Measurements from ENCODE around the gene RIPOR3.
"Not testable (repeated sequence)": the region's sequence is repeated elsewhere in the genome, so short reads cannot be mapped to it uniquely, and the experiment has no call there.

Gene RIPOR3

DNA sequence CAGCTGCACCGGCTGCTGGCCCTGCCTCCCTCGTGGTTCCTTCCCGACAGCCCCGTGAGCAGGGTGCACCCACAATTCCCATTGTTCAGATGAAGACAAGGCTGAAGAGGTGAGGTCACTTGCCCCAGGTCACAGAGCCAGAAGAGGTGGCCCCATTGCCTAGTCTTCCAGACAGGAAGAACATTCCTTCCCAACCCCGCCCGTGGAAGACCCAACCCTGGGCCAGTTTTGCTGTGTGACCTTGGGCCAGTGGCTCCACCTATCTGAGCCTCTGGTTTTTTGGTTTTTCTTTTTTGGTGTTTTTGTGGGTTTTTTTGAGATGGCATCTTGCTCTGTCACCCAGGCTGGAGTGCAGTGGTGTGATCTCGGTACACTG, 61.7 kb downstream of the RIPOR3 start:
- no peak for DNase-seq

DNA sequence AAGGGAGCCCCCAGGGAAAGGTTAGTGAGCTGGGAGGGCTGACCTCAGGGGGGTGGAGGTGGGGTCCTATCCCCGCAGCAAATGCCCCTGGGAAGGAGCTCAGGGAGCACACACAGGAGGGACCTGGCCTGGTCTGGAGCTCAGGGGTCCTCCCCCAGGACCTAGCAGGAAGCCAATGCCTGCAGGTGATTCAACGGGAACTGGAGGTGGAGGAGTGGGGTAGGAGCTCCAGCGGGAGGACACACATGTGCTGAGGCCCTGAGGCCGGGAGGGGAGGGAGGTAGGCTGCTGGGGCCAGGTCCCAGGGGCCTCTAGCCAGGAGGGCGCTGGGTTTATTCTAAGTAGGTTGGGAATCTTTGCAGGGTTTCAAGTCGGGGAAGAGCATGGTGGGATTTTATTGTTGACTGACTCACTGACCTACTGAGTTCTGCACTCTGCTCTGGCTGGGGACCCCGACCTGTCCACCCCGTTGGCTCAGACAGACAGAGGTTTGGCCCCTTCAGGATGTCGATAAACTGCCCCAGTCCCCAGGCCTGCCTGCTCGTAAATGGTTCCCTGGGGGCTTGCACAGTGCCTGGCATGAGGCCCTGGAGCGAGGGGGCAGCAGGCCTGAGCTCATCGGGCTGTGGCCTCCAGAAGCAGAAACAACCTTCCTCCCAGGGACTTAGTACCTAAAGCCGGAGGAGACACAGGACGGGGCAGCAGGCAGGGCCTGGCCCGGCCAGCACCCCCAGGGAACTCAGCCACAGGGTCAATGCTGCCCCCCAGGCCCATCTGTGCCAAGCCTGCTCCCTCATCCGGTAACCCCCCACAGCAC, 62.3 kb downstream of the RIPOR3 start:
- DNase-seq, result no peak

DNA sequence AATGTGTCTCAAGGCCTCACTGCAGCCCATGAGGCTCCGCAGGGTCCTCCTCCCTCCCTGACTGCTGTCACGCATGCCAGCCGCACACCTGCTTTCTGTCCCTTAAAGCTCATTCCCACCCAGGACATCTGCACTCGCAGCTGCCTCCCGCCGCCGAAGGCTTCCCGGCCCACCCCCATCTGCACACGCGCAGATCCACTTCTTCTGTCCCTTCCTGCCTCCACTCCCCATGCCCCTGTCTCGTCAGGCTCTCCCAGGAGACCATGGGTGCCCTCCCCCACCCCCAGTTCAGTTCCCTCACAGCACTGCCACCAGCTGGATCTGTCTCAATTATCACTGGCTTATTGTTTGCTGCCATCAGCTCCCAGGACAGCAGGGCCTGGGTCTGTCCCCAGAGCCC, 63.0 kb downstream of the RIPOR3 start:
- DNase-seq, result no peak

DNA sequence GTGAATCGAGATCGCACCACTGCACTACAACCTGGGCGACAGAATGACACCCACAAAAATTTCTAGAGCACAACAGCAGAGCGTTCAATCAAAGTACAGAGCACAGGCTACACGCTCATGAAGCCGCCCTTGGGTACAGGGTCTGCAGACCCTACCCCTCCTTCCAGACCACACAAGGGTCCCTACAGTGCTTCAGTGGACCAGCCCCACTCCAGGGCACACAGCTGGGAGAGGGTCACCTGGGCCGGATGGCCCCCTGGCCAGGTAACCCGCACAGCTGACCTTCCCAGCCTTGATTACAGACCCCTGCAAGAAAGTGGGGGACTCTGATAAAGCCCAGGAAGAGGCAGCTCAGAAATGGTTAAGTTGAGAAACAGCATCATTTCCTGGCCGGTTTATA, 63.6 kb downstream of the RIPOR3 start:
- no peak for DNase-seq

DNA sequence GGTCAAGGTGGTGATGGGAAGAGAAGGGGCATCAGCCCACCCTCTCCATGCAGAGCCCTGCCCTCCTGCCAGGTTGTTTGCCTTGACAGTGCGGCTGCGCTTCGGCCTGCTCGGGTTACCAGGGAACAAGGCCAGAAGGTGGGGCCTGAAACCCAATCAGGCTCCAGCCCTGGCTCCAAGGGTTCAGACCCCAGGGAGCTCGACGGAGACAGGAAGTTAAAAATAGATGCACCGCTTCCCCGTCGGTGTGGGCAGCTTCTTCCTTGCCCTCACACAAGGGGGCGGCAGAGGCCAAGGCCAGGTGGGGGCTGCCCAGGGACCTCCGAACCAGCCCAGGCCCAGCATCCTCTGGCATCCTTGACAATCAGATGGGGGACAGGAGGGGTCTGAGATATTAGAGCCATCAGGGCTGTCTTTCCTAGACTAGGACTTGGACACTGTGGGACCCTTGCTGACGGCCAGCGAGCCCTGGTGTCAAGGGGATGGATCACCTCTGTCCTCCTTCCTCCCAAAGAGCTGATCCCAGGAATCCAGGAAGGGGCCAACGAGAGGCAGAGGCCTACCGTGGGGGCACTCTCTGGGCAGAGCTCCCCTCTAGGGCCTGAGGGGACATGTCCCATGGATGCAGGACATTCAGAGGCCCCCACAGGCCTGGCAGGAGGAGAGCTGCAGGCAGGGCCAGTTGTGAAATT, 65.2 kb downstream of the RIPOR3 start:
- DNase-seq, result no peak

DNA sequence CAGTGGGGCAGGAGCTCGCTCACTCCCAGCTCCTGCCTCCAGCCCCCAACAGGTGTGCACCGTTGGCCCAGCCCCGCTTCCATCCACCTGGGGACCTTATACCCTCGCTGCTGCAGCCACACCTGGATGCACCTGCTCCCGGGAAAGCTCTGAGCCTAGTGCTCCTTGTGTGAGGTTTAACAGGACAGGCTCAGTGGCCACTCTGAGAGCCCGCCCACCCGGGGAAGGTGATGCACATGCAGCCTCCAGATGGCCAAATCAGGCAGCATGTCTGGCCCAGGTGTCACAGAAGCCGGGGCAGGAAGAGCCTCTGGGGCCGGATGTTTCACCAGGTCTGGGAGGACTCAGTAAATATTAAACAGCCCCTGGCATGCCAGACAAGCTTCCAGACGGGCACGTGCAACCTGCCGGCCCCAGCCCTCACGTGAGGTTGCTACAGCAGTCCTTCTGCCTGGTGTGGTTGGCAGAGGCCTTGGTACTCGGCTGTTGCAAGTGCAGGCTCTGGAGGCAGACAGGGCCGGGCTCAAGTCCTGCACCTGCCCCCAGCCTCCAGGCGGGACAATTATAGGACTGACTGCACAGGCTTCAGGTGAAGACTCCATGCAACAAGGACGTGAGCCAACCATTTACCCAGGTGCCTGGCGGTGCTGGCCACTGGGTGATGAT, 66.9 kb downstream of the RIPOR3 start:
- no peak for DNase-seq

DNA sequence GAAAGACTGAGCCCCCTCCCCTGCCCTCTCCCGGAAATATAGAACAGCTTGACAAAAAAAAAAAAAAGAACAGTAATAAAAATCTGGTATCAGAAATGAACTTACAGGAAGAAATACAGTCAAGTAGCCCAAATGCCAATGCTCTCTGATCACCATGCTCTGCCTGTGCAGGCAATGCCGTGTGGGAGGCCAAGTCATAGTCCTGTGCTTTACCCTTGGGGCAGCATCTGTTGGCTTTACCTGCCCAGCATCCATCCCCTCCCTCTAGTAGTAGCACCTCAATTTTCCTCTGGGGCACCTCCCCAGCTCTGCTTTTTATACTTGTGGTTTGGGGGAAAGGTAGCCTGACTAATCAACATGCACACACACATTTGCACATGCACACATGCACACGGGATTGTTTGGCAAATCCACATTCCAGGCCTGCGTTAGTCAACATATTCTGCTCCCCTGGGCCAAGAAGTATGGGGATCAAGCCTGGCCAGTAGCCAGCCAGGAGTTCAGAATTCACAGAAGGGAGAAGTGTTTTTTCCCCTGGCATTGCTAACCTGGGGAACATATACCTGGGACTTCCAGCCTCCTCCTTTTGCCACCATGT, 70.2 kb downstream of the RIPOR3 start:
- no peak for DNase-seq

DNA sequence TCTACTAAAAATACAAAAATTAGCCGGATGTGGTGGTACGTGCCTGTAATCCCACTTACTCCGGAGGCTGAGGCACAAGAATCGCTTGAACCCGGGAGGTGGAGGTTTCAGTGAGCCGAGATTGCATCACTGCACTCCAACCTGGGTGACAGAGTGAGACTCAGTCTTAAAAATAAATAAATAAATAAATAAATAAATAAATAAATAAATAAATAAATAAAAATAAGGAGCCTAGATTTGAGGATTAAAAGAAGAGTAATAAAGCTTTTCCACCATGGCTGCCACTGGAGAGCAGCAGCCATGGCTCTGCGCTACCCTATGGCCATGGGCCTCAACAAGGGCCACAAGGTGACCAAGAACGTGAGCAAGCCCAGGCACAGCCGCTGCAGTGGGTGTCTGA, 70.9 kb downstream of the RIPOR3 start:
- not testable (repeated sequence) for DNase-seq

DNA sequence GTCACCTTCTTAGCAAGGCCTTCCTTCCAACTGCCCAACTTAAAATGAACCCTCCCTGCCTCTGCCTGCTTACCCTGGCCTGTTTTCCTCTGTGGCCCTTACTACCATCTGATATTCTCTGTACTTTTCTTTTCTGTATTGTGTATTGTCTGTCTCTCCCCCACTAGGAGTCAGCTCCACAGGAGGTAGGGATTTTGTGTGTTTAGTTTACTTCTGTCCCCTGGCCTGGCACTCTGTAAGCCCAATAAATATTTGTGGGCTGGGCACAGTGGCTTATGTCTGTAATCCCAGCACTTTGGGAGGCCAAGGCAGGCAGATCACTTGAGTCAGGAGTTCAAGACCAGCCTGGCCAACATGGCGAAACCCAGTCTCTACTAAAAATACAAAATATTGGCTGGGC, 72.8 kb downstream of the RIPOR3 start:
- DNase-seq, result no peak

DNA sequence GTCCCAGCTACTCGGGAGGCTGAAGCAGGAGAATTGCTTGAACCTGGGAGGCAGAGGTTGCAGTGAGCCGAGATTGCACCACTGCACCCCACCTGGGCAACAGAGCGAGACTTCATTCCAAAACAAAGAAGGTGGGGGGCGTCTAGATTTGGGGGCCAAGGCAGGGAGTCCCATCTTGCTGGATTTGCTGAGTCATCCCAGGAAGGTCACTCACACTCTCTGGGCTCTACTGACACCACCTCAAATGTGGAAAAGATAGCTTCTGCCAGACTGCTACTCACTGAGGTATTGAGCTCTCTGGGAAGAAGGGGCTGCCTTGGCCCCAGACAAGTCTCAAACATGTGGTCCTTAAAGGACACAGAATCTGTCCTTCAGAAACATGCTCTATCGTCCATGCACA, 74.3 kb downstream of the RIPOR3 start:
- no peak for DNase-seq

DNA sequence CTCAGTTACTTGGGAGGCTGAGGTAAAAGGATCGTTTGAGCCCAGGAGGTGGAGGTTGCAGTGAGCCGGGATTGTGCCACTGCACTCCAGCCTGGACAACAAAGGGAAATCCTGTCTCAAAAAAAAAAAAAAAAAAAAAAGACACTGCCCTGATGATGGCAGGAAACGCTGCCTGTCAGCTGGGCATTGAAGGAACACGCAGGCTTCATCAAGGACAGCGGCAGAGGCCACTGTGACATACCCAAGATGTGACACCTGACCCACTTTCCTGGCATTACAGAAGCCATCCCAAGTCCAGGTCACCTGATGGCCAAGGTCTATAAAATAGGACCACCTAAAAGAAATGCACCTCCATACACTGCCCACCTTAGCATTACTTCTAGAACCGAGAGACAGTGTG, 75.9 kb downstream of the RIPOR3 start:
- no peak for DNase-seq

DNA sequence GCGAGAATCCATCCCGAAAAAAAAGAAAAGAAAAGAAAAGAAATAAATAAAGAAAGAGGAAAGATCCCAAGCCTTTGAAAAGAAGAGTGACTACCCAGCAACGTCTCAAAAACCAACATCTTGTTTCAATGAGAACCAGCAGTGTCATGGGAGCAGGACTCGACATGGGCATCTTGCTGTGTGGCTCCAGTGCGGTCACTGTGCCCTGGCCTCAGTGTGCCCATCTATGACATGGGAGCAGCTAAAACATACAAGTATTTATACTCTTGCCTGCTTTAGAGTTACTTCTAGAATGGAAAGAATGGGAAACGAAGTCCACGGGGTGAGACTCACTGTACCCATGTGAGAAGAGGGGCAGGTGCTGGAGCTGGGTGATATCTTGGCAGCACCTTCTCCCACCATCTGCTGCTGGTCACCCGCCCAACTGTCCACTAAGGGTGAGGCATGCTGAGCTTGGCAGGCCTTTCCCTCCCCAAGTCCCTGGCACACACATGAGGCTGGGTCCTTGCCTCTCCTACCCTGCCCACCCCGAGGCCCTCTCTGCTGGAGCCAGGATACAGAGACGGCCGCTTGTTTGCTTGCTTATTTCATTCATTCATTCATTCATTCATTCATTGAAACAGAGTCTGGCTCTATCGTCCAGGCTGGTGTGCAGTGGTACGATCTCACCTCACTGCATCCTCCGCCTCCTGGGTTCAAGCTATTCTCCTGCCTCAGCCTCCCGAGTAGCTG, 77.7 kb downstream of the RIPOR3 start:
- no peak for DNase-seq

DNA sequence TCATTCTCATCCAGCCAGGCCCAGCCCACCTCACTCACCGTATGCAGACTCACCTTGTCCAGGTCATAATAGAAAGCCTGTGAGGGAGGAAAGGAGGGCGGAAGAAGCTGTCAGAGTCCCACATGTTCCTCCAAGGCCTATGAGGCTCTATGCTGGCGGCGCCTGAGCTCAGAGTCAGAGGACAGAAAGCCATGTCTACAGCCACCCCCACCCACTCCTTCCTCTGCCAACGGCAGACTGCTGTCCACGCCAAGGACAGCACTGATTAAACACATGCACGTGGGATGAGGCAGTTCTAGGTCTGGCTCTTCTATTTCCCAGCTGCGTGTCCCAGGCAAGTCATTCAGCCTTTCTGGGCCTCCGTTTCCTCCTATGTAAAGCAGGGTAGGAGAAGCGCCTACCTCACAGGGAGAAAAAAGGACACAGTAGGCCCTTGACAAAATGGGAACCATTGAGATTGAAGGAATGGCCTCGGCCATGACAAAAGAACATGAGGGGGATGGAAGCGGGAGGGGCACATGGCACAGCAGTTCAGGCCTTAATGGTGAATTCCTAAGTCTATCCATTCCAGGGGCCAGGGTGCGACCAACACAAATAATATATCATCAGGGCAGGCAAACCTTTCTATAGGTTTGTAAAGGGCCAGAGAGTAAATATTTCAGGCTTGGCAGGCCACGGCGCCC, 80.1 kb downstream of the RIPOR3 start:
- DNase-seq, result no peak

DNA sequence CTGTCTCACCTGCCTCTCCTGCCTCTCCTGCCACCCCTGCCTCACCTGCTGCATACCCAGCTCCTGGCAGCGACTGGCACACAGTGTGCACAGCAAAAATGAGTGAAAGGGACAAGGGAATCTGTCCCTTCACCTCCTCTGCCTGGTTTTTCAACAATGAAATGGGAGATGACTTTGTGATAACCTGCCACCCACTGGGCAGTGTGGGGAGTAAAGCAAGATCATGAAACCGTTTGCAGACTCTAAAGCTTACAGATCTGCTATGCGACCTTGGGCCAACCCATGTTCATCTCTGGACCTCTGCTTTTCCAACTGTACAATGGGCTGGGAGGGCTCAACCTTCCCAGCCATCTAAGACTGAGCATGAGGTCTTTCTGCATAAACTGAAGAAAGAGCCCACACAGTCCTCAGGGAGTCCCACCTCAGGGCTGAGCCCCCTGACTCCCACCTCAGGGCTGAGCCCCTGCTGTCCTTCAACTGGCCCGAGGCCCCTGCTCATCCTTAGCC, 81.1 kb downstream of the RIPOR3 start:
- no peak for DNase-seq

DNA sequence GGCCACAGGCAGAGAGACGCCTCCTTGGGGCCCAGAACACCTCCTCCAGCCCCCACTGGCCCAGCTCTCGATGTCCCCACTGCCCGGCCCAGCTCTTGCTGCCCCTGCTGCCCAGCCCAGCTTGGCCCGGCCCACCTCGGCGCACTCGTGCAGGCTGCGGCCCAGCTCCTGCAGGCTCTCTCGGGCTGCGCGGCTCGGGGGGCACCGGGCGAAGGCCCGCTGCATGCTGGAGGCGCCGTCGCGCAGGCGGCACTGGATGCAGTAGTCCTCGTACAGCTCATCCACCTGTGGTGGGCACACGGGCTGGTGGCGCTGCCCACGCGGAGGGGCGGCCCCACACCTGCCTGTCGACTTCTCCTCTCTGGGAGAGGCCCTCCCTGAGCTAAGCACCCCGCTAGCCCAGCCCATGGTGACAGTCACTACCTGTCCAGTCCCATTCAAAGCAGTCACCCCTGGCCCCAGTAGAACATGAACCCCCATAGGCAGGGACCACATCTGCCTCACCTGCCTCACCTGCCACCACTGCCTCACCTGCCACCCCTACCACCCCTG, 81.8 kb downstream of the RIPOR3 start:
- DNase-seq, result no peak

DNA sequence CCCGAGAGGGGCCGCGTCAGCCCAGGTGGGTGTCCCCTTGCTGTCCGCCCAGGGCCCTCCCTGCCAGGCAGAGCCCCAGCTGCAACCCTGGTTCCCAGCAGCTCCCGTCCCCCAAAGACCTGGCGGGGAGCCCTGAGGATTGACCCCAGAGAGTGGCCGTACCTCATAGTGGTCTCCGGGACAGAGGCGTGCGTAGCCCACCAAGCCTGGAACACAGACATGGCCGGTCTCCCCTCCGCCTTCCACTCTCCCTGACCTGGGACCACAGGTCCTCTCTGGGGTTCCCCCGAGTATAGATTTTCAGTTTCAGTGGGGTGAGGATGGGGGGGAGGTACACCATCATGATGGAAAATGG, 82.6 kb downstream of the RIPOR3 start:
- no peak for DNase-seq

DNA sequence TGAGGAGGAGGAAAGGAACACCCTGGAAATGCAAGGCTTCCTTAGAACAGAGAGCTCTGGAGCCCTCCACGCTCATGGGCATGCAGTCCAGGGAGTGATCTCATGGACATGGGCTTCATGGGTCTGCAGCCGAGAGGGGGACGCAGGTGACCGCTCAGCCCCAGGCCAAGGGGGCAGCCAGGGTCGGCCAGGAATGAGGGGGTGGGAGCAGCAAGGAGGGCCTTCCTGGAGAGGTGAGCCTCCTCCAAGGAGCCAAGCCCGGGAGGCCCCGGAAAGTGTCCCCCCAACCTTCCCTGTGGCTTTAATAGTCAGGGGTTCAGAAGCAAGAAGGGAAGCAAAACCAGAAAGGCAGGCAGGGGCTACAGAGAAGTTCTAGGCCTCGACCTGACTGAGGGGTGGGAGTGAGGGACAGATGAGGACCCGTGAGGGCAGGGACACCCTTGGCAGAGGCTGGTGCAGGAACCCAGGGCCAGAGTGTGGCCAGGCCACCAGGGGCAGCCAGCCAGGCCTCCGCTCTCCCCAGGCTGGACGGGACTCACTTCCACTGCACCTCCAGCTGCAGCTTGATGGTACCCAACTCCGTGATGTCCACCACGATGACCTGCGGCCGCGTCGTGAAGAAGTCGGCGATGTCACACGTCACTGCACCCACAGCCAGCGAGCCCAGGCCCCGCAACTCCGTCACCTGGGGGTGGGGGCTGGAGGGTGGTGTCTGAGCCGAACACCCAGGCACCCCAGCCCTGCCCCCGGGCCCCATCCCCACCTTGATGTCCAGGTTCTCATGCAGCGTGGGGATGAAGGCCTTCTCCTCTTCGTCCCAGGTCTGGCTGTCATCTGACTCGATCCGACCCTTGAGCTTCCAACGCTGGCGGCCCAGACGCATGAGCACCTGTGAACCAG, 83.2 kb downstream of the RIPOR3 start:
- DNase-seq, result no peak

DNA sequence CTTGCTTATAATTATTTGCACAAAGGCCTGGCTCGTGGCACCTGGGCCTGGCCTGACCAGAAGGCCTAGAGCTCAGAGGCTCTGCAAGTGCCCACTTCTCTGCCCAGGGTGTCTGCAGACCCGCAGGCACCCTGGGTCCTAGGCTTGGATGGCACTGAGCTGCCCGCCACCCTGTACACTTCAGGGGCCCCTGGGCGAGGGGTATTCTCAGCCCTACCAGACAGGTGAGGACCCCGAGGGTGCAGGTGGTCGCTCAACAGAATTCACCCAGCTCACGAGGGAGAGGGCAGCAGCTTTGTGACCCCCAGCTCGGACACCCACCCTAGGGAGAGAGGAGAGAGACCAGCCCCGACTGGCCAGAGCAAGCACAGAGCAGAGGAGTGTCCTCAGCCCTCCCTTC, 83.9 kb downstream of the RIPOR3 start:
- no peak for DNase-seq

DNA sequence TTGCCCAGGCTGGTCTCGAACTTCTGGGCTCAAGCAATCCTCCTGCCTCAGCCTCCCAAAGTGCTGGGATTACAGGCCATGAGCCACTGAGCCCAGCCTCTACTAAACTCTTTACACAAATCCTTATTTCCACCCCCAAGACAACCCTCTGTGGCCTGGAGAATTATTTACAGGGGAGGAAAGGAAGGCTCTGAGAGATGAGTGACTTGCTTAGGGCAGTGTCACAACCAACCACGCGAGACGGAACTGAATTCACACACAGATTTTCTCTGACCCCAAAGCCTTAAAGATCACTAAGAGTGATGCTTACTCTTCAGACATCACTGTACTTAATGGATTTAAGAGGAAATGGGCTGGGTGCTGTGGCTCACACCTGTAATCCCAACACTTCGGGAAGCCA, 86.2 kb downstream of the RIPOR3 start:
- no peak for DNase-seq

DNA sequence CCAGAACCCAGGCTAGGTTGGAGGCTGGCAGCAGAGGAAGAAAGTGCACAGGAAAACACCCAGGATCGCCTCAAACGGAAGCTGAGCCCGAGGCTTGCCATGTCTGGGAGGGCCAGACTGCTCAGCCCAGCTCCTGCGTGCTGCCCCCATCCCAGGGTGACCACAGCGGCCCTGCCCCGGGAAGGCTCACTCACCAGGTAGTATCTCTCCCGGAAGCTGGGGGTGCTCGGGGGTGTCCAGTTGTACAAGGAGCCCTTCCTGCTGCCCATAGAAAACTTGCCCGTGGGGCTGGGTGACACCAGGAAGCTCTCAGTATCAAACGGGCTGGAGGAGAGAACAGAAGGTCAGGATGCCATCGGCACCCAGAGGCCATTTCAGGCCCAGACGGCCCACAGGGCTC, 86.9 kb downstream of the RIPOR3 start:
- DNase-seq, result no peak
